ENCODE results near the gene SLC6A18.

SLC6A18 gene

GRCh38 chr5:1203968-1204692, 21.1 kb upstream of the SLC6A18 start:
- DNase-seq: no peak

GRCh38 chr5:1204693-1205242, 20.4 kb upstream of the SLC6A18 start:
- no peak for DNase-seq

GRCh38 chr5:1205255-1206180, 19.7 kb upstream of the SLC6A18 start:
- DNase-seq: no peak

GRCh38 chr5:1206521-1207412, 18.4 kb upstream of the SLC6A18 start:
- DNase-seq: no peak

- DNase-seq: no peak
Observed at GRCh38 chr5:1207555-1207954, 17.6 kb upstream of the SLC6A18 start.

- DNase-seq: no peak
Observed at GRCh38 chr5:1208221-1208742, 16.9 kb upstream of the SLC6A18 start.

- no peak for DNase-seq
Observed at GRCh38 chr5:1208743-1209488, 16.3 kb upstream of the SLC6A18 start.

GRCh38 chr5:1209489-1209852, 15.7 kb upstream of the SLC6A18 start:
- DNase-seq: no peak

GRCh38 chr5:1209896-1210776, 15.0 kb upstream of the SLC6A18 start:
- DNase-seq: no peak

GRCh38 chr5:1210832-1211251, 14.3 kb upstream of the SLC6A18 start:
- DNase-seq: no peak

GRCh38 chr5:1211701-1212100, 13.5 kb upstream of the SLC6A18 start:
- DNase-seq: no peak

- no peak for DNase-seq
Observed at GRCh38 chr5:1212271-1212670, 12.9 kb upstream of the SLC6A18 start.

GRCh38 chr5:1212881-1213280, 12.3 kb upstream of the SLC6A18 start:
- DNase-seq: no peak

GRCh38 chr5:1213508-1214162, 11.5 kb upstream of the SLC6A18 start:
- no peak for DNase-seq

GRCh38 chr5:1214163-1214935, 10.8 kb upstream of the SLC6A18 start:
- DNase-seq: no peak

- no peak for DNase-seq
Observed at GRCh38 chr5:1214936-1215220, 10.3 kb upstream of the SLC6A18 start.

GRCh38 chr5:1215320-1216096, 9.7 kb upstream of the SLC6A18 start:
- DNase-seq: no peak

GRCh38 chr5:1216211-1216917, 8.8 kb upstream of the SLC6A18 start:
- DNase-seq: no peak

Data from CD4-positive, alpha-beta T cell treated with Interleukin-1 beta for 1 hour (primary cell).